IMR-90 (cell line): Measurements from ENCODE around the gene ALDOA.

Source experiments
- CEBPB ChIP-seq: IDR thresholded peaks from 2 replicates; pipeline ENCODE4 v1.6.1; 2012; ENCODE audit warnings: low read depth, low read length, improper control_type of control experiment
- FOS ChIP-seq: fragments of 150-350 bp; IDR thresholded peaks from 2 replicates; pipeline ENCODE4 v1.6.1; 2016; ENCODE audit warnings: low read depth, low read length
- MAFK ChIP-seq: IDR thresholded peaks from 2 replicates; pipeline ENCODE4 v1.6.1; 2012; ENCODE audit warnings: low read depth, low read length, improper control_type of control experiment
- MXI1 ChIP-seq: IDR thresholded peaks from 2 replicates; pipeline ENCODE4 v1.6.1; 2012; ENCODE audit warnings: low read depth, mild to moderate bottlenecking, low read length, moderate library complexity, borderline replicate concordance
- NFE2L2 ChIP-seq: fragments of 150-350 bp; IDR thresholded peaks from 2 replicates; pipeline ENCODE4 v1.6.1; 2016; ENCODE audit warnings: low read depth, mild to moderate bottlenecking, low read length
- POLR2A ChIP-seq: IDR thresholded peaks from 2 replicates; pipeline ENCODE4 v1.6.1; 2012; ENCODE audit warnings: mild to moderate bottlenecking, low read depth, low read length
- RAD21 ChIP-seq: IDR thresholded peaks from 2 replicates; pipeline ENCODE4 v1.6.1; 2012; ENCODE audit warnings: low read length, improper control_type of control experiment
- RCOR1 ChIP-seq: IDR thresholded peaks from 2 replicates; pipeline ENCODE4 v1.6.1; 2012; ENCODE audit warnings: mild to moderate bottlenecking, low read length, improper control_type of control experiment; ENCODE audit not compliant: insufficient replicate concordance
- RFX5 ChIP-seq: IDR thresholded peaks from 2 replicates; pipeline ENCODE4 v1.8.0; 2012; ENCODE audit warnings: low read depth, mild to moderate bottlenecking, low read length, moderate library complexity
- SMC3 ChIP-seq: fragments of 150-350 bp; IDR thresholded peaks from 2 replicates; pipeline ENCODE4 v1.6.1; 2016; ENCODE audit warnings: low read depth, mild to moderate bottlenecking, antibody characterized with exemption, low read length, moderate library complexity
- TF ChIP-seq, protein P1 (sequence below): conservative IDR thresholded peaks from 2 replicates; pipeline ENCODE4 v1.5.1; 2012; ENCODE audit warnings: mild to moderate bottlenecking, low read depth, low read length, improper control_type of control experiment
- TF ChIP-seq, protein P2 (sequence below): fragments of 150-350 bp; IDR thresholded peaks from 2 replicates; pipeline ENCODE4 v1.6.1; 2017; ENCODE audit warnings: mild to moderate bottlenecking, antibody characterized with exemption, low read length, low read depth

DNA sequence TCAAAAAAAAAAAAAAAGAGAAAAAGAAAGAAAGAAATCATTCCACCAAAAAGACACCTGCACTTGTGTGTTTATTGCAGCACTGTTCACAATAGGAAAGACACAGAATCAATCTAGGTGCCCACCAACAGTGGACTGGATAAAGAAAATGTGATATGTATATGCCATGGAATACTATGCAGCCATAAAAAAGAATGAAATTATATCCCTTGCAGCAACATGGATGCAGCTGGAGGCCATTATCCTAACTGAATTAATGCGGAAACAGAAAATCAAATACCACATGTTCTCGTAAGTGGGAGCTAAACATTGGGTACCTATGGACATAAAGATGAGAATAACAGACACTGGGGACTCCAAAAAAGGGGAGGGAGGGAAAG, 48.3 kb upstream of the ALDOA start:
- TF ChIP-seq, protein P1, sequence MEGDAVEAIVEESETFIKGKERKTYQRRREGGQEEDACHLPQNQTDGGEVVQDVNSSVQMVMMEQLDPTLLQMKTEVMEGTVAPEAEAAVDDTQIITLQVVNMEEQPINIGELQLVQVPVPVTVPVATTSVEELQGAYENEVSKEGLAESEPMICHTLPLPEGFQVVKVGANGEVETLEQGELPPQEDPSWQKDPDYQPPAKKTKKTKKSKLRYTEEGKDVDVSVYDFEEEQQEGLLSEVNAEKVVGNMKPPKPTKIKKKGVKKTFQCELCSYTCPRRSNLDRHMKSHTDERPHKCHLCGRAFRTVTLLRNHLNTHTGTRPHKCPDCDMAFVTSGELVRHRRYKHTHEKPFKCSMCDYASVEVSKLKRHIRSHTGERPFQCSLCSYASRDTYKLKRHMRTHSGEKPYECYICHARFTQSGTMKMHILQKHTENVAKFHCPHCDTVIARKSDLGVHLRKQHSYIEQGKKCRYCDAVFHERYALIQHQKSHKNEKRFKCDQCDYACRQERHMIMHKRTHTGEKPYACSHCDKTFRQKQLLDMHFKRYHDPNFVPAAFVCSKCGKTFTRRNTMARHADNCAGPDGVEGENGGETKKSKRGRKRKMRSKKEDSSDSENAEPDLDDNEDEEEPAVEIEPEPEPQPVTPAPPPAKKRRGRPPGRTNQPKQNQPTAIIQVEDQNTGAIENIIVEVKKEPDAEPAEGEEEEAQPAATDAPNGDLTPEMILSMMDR: no peak
- no peak for TF ChIP-seq MXI1
- TF ChIP-seq POLR2A: no peak
- TF ChIP-seq RAD21: no peak
- no peak for TF ChIP-seq MAFK
- TF ChIP-seq RFX5: no peak
- no peak for TF ChIP-seq RCOR1
- no peak for TF ChIP-seq CEBPB
- no peak for TF ChIP-seq FOS
- TF ChIP-seq SMC3: no peak
- no peak for TF ChIP-seq NFE2L2
- TF ChIP-seq, protein P2, sequence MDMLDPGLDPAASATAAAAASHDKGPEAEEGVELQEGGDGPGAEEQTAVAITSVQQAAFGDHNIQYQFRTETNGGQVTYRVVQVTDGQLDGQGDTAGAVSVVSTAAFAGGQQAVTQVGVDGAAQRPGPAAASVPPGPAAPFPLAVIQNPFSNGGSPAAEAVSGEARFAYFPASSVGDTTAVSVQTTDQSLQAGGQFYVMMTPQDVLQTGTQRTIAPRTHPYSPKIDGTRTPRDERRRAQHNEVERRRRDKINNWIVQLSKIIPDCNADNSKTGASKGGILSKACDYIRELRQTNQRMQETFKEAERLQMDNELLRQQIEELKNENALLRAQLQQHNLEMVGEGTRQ: no peak
